ENCODE results near the gene GPR155.
A peak's percentile ranks its signal among the peaks of the same experiment; 100 is the strongest.
"Not testable (repeated sequence)": the region's sequence is repeated elsewhere in the genome, so short reads cannot be mapped to it uniquely, and the experiment has no call there.

Gene GPR155

DNA sequence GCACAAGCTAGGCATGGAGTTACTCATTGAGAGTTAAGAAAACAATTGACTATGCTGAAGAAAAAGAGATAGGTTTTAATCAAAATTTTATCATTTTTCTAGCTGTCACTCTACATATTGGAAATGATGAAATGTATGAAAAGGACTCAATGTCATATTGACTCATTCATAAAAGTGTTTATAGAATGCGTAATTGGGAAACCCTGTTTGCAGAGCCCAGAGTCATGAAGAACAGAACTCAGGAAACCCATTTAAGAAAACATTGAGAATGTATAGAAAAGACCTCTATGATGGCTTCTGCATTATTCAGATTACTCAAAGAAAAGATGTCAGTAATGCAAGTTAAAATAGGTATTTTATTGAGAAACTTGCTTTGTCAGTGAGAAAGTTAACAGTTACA, 54.9 kb downstream of the GPR155 start:
- DNase-seq: no peak

DNA sequence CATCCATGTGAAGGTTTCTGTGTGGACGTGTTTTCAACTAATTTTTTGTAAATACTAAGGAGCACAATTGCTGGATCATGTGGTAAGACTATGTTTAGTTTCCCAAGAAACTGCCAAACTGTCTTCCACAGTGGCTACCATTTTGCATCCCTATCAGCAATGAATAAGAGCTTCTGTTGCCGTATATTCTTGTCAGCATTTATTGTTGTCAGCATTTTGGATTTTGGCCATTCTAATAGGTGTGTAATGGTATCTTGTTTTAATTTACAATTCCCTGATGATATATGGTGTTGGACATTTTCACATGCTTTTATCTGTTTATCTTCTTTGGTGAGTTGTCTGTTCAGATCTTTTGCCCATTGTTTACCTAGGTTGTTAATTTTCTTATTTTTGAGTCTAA, 56.8 kb downstream of the GPR155 start:
- no peak for DNase-seq

DNA sequence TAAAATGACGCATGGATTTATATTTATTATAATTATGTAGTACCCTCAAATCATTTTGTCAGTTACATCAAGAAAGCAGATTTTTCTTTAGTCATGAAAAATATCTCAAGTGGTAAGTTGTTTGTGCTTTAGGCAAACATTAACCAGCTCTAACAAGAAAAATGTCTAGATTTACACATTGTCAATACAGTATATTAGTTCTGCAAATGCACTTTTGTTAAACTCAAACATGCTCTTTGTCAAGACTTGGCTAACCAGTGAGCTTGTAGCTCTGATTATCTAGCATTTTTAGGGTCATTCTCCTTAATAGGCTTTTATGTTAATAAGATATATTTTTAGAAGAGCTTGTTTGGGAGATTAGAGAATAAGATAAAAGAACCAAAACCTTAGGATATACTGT, 58.6 kb downstream of the GPR155 start:
- no peak for DNase-seq

DNA sequence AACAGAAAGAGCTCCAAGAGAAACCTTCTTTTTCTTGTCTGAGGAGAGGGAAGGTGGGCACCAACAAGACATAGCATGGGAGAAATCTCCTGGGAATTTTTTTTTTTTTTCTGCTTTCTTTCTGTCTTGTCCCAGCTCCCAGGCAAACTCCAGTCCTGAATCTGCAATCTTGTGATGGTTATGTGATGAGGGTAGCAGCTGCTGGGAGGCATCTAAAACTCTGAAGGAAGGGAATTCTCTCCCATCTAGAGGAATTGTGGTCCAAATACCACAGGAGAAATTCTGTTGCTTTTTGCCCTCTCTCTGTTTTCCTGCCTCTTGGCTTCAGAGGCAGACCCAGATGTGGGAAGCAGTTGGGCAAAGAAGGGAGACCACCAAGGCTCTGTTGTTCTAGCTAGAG, 74.6 kb downstream of the GPR155 start:
- no peak for DNase-seq

GRCh38 chr2:174410039-174410438, 76.8 kb downstream of the GPR155 start:
- not testable (repeated sequence) for DNase-seq

GRCh38 chr2:174403628-174404027, 83.2 kb downstream of the GPR155 start:
- DNase-seq: no peak

DNA sequence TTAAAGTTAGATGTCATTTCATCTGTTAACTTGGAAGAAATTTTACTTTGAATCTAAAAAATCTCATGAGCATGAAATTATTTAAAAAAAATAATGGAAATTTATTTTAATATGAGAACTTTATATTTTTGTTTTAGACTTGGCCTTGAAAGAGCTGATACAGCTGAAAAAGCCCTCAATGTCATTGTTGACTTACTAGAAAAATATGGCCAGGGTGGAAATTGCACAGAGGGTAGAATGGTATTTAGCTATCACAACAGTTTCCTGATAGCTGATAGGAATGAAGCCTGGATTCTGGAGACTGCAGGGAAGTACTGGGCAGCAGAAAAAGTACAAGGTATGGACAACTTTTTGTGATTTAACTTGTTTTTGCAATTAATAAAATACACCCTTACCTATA, 86.0 kb downstream of the GPR155 start:
- DNase-seq: no peak

DNA sequence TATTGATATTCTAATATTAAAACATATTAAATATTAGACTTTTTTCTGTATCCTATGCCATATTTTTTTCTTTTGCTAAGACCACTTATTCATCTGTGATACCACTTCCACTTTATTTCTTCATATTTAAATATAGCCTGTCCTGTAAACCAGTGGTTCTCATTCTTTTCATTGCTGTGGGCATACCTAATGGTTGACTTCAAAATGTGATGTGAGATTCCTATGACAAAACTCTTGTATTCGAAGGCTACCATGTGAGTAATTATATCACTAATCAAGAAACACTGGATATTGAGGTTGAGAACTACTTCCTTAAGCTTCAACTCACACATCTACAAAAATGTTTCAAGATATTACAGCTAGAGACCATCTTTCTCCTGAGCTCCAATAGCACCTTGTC, 87.7 kb downstream of the GPR155 start:
- no peak for DNase-seq

DNA sequence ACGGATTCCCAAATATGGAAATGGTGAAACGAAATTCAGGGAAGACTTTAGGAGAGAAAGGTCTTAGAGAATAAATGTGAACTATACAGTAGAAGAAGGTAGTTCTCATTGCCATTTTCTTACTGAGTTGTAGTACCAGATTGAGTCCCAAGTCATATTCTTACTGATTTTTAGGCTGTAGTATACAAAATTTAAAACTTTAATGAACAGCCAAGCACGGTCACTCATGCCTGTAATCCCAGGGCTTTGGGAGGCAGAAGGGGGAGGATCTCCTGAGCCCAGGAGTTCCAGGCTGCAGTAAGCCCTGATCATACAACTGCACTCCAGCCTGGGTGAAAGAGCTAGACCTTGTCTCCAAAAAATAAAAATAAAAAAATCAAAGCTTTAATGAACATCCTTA, 89.1 kb downstream of the GPR155 start:
- no peak for DNase-seq

- peak; percentile 55 for DNase-seq
These were observed 90.7 kb downstream of the GPR155 start for GRCh38 chr2:174395969-174396630.

GRCh38 chr2:174395284-174395968, 91.4 kb downstream of the GPR155 start, which contains the start of gene SCRN3:
Gene SCRN3, plus strand, starts transcription at chr2:174395730. Its CDS starts 2,554 bp downstream, at chr2:174398284.
- peak; percentile 91 for DNase-seq

- no peak for DNase-seq
These were observed 94.1 kb downstream of the GPR155 start for GRCh38 chr2:174392706-174393105.

DNA sequence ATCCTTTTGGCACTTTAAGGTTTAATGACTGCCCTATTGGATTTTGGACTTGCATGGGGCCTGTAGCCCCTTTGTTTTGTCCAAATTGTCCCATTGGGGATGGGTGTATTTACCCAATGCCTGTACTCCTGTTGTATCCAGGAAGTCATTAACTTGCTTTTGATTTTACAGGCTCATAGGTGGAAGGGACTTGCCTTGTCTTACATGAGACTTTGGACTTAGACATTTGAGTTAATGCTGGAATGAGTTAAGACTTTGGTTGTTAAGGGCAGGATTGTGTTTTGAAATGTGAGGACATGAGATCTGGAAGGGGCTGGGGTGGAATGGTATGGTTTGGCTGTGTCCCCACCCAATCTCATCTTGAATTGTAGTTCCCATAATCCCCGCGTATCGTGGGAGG, 96.5 kb downstream of the GPR155 start:
- not testable (repeated sequence) for DNase-seq

DNA sequence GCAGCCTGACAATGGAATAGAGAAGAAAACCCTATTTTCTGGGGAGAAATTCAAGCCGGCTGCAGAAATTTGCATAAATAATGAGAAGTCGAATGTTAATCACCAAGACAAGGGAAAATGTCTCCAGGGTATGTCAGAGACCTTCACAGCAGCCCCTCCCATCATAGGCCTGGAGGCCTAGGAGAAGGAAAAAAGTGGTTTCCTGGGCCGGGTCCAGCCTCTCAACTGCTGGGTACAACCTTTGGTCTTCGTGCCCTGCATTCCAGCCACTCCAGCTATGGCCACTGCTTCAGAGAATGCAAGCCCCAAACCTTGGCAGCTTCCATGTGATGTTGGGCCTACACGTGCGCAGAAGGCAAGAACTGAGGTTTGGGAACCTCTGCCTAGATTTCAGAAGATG, 97.3 kb downstream of the GPR155 start:
- DNase-seq: no peak

DNA sequence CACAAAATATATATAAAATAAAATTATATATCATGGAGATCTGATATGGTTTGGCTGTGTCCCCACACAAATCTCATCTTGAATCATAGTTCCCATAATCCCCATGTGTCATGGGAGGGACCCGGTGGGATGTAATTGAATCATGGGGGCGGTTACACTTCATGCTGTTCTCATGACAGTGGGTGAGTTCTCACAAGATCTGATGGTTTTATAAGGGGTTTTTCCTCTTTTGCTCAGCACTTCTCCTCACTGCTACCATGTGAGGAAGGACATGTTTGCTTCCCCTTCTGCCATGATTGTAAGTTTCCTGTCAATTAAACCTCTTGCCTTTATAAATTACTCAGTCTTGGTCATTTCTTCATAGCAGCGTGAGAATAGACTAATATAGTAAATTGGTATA, 98.1 kb downstream of the GPR155 start:
- not testable (repeated sequence) for DNase-seq

GRCh38 chr2:174385201-174385600, 101.6 kb downstream of the GPR155 start:
- DNase-seq: no peak

- no peak for DNase-seq
These were observed 103.0 kb downstream of the GPR155 start for GRCh38 chr2:174383796-174384195.
